NCI-H2196 treated with DMSO at 0.1 percent for 48 hours (cell line): ENCODE results near the gene ILK.

Source experiments
- DNase-seq: peaks from one replicate; lab custom pipeline; 2025; ENCODE audit not compliant: unreplicated experiment; lab: John Stamatoyannopoulos, UW

Gene ILK

DNA sequence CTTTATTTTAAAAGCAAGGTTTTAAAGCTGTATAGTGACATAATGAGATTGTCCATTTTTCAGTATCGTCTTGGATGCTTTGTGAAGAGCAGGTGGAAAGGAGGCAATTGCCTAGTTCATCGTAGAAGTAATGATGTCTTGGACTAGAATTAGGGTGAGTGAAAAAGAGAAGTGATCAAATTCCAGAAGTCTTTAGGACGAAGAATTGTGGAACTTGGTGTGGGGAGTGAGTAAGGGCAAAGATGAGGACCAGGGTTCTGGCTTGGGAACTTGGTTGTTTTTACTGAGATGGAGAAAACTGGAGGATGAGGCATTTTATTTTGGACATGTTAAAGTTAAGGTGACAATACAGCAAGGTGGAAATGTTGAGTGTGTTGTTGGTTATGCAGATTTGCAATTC lies 1.2 kb downstream of the ILK start:
- no peak for DNase-seq

DNA sequence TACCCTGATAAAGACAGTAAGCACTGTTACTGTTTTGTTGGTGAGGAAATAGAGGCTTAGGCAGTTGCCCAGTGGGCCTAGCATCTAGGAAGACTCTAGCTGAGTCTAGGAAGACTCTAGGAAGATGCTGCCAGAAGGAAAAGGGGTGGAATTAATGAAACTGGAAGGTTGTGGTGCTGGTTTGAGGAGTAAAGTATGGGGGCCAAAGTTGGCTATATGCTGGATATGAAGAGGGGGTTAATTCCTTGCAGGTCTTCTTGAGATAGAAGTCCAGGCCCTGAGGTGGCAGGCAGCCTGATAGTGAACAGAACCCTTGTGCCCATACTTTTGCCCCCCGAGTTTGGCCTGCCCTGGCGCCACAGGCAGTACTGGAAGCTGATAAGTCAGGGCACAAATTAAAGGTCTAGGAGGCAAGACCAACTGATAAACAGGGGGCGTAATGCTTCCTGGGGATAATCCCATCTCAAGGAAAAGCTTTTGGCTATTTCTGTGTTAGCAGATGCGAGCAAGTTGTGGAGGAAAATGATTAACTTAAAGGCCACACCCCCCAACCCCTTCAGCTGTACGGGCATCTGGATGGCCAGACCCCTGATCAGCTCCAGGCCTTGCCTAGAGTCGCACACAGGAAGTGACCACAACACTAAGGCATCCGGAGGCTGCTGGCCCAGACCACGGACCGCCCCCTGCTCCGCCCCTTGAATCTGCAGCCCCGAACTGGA lies 3.1 kb downstream of the ILK start:
- DNase-seq = peak; percentile 85

DNA sequence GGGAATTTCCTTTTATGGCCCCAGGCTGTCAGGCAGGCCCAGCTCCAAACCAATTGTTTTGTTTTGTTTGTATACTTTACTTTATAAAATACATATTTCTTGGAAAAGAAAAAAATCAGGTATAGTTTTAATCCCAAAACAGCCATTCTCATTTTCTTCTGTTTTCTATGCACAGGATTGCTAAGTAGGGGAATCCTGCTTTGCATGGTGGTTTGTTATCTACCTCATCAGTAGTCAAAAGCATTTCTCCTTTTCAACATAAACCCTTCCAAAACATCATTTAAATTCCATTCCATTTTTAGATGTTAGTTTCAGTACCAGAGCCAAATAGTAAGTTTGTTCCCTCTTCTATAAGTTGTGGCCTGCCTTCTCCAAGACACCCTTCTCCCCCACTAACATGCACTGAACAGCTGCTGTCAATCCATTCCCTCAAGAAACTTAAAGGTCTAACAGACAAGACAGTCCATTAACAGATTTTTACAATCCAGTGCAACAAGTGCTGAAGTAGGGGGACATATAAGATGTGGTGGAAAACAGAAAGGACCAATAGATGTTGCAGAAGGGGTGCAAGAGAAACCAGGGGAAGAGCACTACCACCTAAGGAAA lies 3.7 kb downstream of the ILK start:
- no peak for DNase-seq

GRCh38 chr11:6608011-6608410 lies 4.4 kb downstream of the ILK start:
- DNase-seq = no peak

- no peak for DNase-seq
Measured at GRCh38 chr11:6608726-6609501, 5.3 kb downstream of the ILK start.

GRCh38 chr11:6609502-6610015 lies 6.0 kb downstream of the ILK start:
- no peak for DNase-seq

- no peak for DNase-seq
Measured at GRCh38 chr11:6610591-6610990, 7.0 kb downstream of the ILK start.

- DNase-seq = no peak
Measured at GRCh38 chr11:6611092-6611962, 7.8 kb downstream of the ILK start.

GRCh38 chr11:6611963-6612212 lies 8.3 kb downstream of the ILK start:
- no peak for DNase-seq

GRCh38 chr11:6612213-6613041 lies 8.9 kb downstream of the ILK start, which contains the start of gene TAF10:
Gene TAF10 (minus strand): TSS chr11:6612216. CDS start chr11:6612189, 27 bp downstream.
- peak; percentile 94 for DNase-seq

DNA sequence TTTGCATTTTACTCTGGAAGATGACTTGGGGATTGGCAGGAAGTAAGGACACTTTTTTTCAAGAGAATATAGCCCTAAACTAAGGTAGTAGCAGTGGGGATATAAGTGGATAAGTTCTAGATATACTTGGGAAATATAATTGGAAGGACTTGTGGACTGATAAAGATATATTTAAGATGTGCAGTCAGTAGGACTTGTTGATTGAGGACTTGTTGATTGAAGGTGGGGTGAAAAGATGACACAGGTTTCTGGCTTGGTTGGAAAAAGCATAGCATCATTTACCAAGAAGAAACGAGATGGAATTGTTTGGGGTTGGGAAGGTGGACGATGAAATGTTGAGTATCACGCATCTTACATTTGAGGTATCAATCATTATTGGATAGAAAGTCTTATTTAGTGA lies 9.9 kb downstream of the ILK start:
- DNase-seq = no peak

- no peak for DNase-seq
Measured at GRCh38 chr11:6614446-6614845, 10.9 kb downstream of the ILK start.

GRCh38 chr11:6615046-6615445 lies 11.5 kb downstream of the ILK start:
- DNase-seq = no peak

DNA sequence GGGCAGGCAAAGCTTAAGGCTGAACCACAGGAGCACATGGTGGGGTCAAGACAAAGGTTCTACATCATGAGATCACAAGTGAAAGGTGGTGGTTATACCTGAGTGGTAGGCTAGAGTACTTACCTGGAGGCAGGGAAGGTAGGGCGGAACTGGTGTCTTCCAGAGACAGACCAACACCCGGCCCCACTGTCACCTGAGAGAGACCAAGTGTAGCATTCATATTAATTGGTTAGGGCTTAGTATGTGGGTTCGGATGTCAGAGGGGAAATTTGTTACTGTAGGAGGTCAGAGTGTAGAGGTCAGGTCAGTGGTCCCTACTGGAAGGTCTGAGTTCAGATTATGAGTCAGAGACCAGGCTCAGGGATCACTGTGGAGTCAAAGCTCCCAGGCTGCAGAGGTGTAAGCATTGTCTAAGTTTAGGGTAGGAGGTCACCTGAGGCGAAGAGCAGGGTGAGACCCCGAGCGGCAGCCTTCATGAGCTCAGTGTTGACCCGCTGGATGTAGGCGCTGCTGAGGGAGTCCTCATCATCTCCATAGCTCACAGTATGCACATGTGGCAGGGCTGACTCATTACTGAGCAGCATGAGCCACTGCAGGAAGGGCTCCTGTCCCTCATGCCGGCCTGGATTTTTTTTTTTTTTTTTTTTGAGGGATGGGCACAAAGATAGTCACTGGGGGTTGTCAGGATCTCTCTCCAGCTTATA lies 12.5 kb downstream of the ILK start:
- DNase-seq = no peak

DNA sequence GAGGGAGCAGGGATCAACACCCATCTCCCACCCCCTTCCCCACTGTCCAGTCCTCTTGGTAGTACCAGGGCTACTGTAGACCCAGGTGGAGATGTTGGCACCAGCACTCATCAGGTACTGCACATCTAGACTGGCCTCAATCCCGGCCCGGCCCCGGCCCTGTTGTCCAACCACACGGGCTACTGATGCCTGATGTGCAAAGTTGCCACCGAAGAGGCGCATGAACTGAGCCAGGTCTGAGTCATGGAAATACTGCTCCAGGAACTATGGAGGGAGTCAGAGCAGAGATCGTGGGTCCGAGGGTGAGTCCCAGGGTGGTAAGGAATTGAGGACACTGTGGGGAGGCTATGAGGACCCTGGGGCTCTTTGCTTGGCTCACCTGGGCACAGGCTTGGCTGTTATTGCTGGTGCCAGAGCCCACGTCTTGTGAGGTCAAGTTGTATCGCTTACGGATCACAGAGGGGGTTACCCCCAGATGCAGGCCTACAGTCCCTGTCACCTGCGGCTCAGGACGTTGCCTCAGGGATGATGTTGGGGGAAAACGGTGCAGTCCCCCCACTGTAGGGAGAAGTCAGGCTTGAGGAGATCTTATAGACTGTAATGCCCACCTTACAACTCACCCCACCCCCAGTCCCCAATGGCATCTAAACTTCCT lies 13.1 kb downstream of the ILK start:
- no peak for DNase-seq

- DNase-seq = no peak
Measured at GRCh38 chr11:6617315-6617781, 13.8 kb downstream of the ILK start.

DNA sequence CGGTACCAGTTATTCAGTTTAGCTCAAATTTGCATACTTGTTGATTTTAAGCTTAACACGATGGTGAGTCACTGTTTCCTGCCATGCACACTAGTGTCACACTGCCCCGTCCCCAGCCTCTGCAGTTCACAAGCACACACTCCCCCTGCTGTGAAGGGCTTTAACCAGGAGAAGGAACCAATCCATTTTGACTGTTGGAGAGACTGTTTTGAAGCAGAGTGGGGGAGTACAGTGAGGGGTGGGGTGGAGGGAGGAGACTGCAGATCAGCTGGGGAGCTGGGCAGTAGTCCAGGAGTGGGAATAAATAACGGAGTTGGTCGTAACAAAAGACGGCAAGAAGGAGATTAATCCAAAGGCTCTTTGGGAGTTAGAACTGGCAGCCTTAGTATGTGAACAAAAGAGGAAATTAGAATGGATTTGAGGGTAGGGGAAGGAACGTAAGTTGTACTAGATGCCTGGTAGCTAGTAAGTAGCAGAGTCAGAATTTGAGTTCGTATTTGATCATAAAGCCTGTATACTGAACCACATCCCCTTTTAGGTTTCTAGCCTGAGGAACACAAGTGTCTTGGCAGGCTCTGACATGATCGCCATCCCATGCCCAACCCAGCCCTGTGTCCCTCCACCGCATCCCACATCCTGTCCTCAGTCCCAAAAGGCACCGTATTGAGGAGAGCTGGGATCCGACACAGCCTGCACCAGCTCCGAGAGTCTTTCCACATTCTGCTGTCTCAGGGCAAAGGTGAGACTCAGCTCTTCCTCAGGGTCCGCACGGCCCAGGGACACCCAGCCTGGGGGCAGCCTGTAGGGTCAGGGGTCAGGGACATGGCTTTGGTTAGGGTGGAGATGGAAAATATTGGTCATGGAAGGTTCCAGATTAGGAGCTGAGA lies 14.8 kb downstream of the ILK start:
- DNase-seq = no peak
